ENCODE data around the gene QRICH1. TPM values are rescaled to one million over a fixed set of nuclear protein-coding genes. Genes with fewer than 3 reads are reported as not detected.

The QRICH1 gene
- total RNA-seq, 1 experiment from 2014 or later = 123 TPM

DNA sequence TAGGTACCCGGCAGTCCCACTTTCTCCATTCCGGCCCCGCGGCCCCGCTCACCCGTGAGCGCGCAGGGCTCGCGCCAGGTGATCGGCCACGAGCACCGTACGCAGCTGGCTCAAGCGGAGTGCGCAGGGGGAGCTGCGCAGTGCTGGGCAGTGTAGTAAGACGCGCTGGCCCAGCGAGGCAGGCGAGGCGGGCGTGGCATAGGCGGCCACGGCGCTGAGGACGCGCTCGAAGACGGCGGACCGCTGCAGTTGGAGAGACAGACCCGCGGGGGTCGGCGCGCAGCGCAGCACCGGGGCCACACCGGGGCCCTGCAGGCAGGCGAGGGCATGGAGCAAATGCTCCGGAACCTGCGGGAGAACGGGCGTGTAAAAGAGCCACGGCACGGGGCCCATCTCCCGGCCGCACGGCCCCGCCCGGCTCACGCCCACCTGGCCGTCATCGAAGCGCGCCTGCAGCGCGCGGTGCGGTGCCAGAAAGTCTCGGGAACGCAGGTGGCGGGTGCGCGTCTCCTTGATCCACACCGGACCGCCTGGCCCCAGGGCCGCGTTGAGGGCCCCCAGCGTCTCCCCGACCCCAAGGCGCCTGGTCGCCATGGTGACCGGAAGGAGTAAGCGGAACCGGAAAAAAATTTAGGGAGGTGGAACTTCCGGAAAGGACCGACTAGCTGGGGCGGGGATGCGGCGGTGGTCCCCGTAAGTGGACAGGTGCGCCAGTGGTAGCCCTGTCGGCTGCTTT is 75.7 kb downstream of the QRICH1 start, which contains the start of gene DALRD3:
Gene DALRD3, minus strand, starts transcription at position 610 of the 736 bp plus-strand sequence. Its CDS starts 16 bp downstream, at position 594.
- peak; percentile 5 for ATAC-seq
- Mint-ChIP-seq H3K4me3 (peak within 1 kb of the TSS; percentile 92), H3K9me3 (no peaks in the 10 kb centered on the region), H3K4me1 (peaks cover 23% of the 10 kb centered on the region), H3K27ac (peak within 1 kb of the TSS; percentile 92), H3K27me3 (ENCODE audit: low read depth) (no peaks in the 10 kb centered on the region), H3K36me3 (peaks cover 32% of the 10 kb centered on the region)
- CTCF ChIA-PET = interaction anchor here (0.5 to 8.2 kb wide), 3 partner anchors 11 to 574 kb away, joined by 3 to 101 read pairs (median 21); partner anchors contain the start of genes P4HTM and WDR6
- peak; percentile 78 for DNase-seq (ENCODE audit: low spot score)
- POLR2A ChIA-PET = interaction anchor here (0.5 to 3.6 kb wide), 6 partner anchors 11 to 75 kb away, joined by 3 to 40 read pairs (median 6); partner anchors contain the start of genes IMPDH2, P4HTM and WDR6
- TF ChIP-seq ETV6 (CRISPR knock-in tag; IDR thresholded peaks at IDR 0.05) (peak; percentile 86), PRRX2 (CRISPR knock-in tag; IDR thresholded peaks at IDR 0.05) (no peak), TEAD1 (CRISPR knock-in tag; IDR thresholded peaks at IDR 0.05) (0 out of 2 replicates have a peak, but pooled peaks have one; percentile 53), MYBL2 (CRISPR knock-in tag; IDR thresholded peaks at IDR 0.05) (peak; percentile 89), FOXK1 (CRISPR knock-in tag; IDR thresholded peaks at IDR 0.05) (peak; percentile 62; the same call in 1 of the 2 replicates), GABPB1 (CRISPR knock-in tag; IDR thresholded peaks at IDR 0.05) (peak; percentile 11; the same call in 1 of the 2 replicates), ZNF263 (CRISPR knock-in tag; IDR thresholded peaks at IDR 0.05; ENCODE audit: low read depth) (no peak), ZBTB21 (CRISPR knock-in tag; IDR thresholded peaks at IDR 0.05; ENCODE audit: borderline replicate concordance) (0 out of 2 replicates have a peak, but pooled peaks have one; percentile 51), ZNF232 (CRISPR knock-in tag; IDR thresholded peaks at IDR 0.05) (peak; percentile 49; the same call in 1 of the 2 replicates), NFYB (CRISPR knock-in tag; conservative IDR thresholded peaks at IDR 0.05; ENCODE audit: low read depth) (no peak), JUN (CRISPR knock-in tag; IDR thresholded peaks at IDR 0.05) (no peak), SMAD4 (CRISPR knock-in tag; IDR thresholded peaks at IDR 0.05) (no peak), RELA (CRISPR knock-in tag; IDR thresholded peaks at IDR 0.05; ENCODE audit: borderline replicate concordance) (0 out of 2 replicates have a peak, but pooled peaks have one; percentile 46), TCF7 (CRISPR knock-in tag; IDR thresholded peaks at IDR 0.05; ENCODE audit: low read depth) (no peak), ZNF423 (CRISPR knock-in tag; IDR thresholded peaks at IDR 0.05) (no peak)
- TF ChIP-seq, protein P1, sequence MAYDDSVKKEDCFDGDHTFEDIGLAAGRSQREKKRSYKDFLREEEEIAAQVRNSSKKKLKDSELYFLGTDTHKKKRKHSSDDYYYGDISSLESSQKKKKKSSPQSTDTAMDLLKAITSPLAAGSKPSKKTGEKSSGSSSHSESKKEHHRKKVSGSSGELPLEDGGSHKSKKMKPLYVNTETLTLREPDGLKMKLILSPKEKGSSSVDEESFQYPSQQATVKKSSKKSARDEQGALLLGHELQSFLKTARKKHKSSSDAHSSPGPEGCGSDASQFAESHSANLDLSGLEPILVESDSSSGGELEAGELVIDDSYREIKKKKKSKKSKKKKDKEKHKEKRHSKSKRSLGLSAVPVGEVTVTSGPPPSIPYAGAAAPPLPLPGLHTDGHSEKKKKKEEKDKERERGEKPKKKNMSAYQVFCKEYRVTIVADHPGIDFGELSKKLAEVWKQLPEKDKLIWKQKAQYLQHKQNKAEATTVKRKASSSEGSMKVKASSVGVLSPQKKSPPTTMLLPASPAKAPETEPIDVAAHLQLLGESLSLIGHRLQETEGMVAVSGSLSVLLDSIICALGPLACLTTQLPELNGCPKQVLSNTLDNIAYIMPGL (CRISPR knock-in tag; IDR thresholded peaks at IDR 0.05) = peak; percentile 69; the same call in 1 of the 2 replicates
- TF ChIP-seq, protein P2, sequence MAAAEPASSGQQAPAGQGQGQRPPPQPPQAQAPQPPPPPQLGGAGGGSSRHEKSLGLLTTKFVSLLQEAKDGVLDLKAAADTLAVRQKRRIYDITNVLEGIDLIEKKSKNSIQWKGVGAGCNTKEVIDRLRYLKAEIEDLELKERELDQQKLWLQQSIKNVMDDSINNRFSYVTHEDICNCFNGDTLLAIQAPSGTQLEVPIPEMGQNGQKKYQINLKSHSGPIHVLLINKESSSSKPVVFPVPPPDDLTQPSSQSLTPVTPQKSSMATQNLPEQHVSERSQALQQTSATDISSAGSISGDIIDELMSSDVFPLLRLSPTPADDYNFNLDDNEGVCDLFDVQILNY (CRISPR knock-in tag; IDR thresholded peaks at IDR 0.05) = 0 out of 2 replicates have a peak, but pooled peaks have one; percentile 26
- TF ChIP-seq, protein P3, sequence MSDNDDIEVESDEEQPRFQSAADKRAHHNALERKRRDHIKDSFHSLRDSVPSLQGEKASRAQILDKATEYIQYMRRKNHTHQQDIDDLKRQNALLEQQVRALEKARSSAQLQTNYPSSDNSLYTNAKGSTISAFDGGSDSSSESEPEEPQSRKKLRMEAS (CRISPR knock-in tag; IDR thresholded peaks at IDR 0.05) = peak; percentile 72
- TF ChIP-seq, protein P4, sequence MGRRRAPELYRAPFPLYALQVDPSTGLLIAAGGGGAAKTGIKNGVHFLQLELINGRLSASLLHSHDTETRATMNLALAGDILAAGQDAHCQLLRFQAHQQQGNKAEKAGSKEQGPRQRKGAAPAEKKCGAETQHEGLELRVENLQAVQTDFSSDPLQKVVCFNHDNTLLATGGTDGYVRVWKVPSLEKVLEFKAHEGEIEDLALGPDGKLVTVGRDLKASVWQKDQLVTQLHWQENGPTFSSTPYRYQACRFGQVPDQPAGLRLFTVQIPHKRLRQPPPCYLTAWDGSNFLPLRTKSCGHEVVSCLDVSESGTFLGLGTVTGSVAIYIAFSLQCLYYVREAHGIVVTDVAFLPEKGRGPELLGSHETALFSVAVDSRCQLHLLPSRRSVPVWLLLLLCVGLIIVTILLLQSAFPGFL (CRISPR knock-in tag; IDR thresholded peaks at IDR 0.05; ENCODE audit: borderline replicate concordance) = peak; percentile 44; the same call in 1 of the 2 replicates
- TF ChIP-seq, protein P5, sequence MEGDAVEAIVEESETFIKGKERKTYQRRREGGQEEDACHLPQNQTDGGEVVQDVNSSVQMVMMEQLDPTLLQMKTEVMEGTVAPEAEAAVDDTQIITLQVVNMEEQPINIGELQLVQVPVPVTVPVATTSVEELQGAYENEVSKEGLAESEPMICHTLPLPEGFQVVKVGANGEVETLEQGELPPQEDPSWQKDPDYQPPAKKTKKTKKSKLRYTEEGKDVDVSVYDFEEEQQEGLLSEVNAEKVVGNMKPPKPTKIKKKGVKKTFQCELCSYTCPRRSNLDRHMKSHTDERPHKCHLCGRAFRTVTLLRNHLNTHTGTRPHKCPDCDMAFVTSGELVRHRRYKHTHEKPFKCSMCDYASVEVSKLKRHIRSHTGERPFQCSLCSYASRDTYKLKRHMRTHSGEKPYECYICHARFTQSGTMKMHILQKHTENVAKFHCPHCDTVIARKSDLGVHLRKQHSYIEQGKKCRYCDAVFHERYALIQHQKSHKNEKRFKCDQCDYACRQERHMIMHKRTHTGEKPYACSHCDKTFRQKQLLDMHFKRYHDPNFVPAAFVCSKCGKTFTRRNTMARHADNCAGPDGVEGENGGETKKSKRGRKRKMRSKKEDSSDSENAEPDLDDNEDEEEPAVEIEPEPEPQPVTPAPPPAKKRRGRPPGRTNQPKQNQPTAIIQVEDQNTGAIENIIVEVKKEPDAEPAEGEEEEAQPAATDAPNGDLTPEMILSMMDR (IDR thresholded peaks at IDR 0.05) = no peak
- TF ChIP-seq, protein P6, sequence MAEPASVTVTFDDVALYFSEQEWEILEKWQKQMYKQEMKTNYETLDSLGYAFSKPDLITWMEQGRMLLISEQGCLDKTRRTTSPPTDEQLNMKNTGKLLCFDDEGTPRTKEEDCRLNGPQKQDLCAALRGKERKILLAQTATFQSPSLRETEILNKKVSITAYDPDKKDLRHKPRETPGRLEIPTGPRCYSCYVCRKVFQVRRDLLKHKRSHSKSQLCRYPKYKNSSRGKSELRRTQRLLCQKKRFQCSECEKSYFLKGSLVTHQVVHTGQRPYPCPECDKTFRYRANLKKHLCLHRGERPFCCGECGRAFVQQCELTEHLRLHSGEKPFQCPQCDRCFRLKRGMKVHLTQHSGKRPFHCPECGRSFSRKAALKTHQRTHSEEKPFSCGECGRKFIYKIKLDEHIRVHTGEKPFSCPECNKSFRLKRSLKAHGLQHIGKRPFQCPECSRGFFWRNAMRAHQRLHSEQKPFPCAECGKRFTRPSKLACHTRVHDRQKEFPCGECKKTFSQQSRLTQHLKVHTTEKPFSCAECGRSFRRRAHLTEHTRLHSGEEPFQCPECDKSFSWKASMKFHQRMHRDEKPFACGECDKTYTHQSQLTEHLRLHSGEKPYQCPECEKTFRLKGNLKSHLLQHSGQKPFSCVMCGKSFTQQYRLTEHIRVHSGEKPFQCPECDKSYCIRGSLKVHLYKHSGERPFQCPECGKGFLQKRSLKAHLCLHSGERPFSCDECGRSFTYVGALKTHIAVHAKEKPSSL (CRISPR knock-in tag; conservative IDR thresholded peaks at IDR 0.05) = no peak
- TF ChIP-seq, protein P7, sequence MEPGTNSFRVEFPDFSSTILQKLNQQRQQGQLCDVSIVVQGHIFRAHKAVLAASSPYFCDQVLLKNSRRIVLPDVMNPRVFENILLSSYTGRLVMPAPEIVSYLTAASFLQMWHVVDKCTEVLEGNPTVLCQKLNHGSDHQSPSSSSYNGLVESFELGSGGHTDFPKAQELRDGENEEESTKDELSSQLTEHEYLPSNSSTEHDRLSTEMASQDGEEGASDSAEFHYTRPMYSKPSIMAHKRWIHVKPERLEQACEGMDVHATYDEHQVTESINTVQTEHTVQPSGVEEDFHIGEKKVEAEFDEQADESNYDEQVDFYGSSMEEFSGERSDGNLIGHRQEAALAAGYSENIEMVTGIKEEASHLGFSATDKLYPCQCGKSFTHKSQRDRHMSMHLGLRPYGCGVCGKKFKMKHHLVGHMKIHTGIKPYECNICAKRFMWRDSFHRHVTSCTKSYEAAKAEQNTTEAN (CRISPR knock-in tag; IDR thresholded peaks at IDR 0.05) = peak; percentile 84
- TF ChIP-seq, protein P8, sequence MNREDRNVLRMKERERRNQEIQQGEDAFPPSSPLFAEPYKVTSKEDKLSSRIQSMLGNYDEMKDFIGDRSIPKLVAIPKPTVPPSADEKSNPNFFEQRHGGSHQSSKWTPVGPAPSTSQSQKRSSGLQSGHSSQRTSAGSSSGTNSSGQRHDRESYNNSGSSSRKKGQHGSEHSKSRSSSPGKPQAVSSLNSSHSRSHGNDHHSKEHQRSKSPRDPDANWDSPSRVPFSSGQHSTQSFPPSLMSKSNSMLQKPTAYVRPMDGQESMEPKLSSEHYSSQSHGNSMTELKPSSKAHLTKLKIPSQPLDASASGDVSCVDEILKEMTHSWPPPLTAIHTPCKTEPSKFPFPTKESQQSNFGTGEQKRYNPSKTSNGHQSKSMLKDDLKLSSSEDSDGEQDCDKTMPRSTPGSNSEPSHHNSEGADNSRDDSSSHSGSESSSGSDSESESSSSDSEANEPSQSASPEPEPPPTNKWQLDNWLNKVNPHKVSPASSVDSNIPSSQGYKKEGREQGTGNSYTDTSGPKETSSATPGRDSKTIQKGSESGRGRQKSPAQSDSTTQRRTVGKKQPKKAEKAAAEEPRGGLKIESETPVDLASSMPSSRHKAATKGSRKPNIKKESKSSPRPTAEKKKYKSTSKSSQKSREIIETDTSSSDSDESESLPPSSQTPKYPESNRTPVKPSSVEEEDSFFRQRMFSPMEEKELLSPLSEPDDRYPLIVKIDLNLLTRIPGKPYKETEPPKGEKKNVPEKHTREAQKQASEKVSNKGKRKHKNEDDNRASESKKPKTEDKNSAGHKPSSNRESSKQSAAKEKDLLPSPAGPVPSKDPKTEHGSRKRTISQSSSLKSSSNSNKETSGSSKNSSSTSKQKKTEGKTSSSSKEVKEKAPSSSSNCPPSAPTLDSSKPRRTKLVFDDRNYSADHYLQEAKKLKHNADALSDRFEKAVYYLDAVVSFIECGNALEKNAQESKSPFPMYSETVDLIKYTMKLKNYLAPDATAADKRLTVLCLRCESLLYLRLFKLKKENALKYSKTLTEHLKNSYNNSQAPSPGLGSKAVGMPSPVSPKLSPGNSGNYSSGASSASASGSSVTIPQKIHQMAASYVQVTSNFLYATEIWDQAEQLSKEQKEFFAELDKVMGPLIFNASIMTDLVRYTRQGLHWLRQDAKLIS (CRISPR knock-in tag; IDR thresholded peaks at IDR 0.05; ENCODE audit: borderline replicate concordance) = no peak; the same call in 1 of the 2 replicates

All from WTC11 (cell line).